Heart right ventricle (tissue), 16 donors: ENCODE measurements around the gene SUPT6H. TPM values are rescaled to one million over a fixed set of nuclear protein-coding genes. Genes with fewer than 3 reads are reported as not detected.
"Not testable (repeated sequence)": the region's sequence is repeated elsewhere in the genome, so short reads cannot be mapped to it uniquely, and the experiment has no call there.

Experiments
- ATAC-seq, 8 donors: fragments of 200-7000 bp; cut with Tn5 transposase; one replicate each; pipeline ENCODE4 v1.9.1; 2020; ENCODE audit warnings: mild to moderate bottlenecking in 8 of 8, moderate library complexity in 8 of 8, moderate number of reproducible peaks in 1 of 8
- DNase-seq, 2 donors: peaks; one replicate each; pipeline ENCODE4 v3.0.0-alpha.2; 2020
- H3K27ac ChIP-seq, 10 donors: fragments of 200-600 bp; sonication (generic) in 2 of 10; one replicate each; pipeline versions ENCODE4 v1.5.0 to v1.8.0; 2020 to 2022; ENCODE audit warnings: mild to moderate bottlenecking in 3 of 10
- H3K27me3 ChIP-seq, 7 donors: fragments of 200-600 bp; one replicate each; pipeline ENCODE4 v1.8.0; 2021 to 2022; ENCODE audit warnings: mild to moderate bottlenecking in 2 of 7
- H3K36me3 ChIP-seq, 9 donors: fragments of 200-600 bp; sonication (generic) in 1 of 9; one replicate each; pipeline versions ENCODE4 v1.5.0 to v1.8.0; 2020 to 2022; ENCODE audit warnings: mild to moderate bottlenecking in 2 of 9
- H3K4me1 ChIP-seq, 9 donors: fragments of 200-600 bp; sonication (generic) in 1 of 9; one replicate each; pipeline versions ENCODE4 v1.5.0 to v1.8.0; 2020 to 2022; ENCODE audit warnings: mild to moderate bottlenecking in 4 of 9
- H3K4me3 ChIP-seq, 10 donors: fragments of 200-600 bp; sonication (generic) in 2 of 10; one replicate each; pipeline versions ENCODE4 v1.5.0 to v1.8.0; 2020 to 2022; ENCODE audit warnings: mild to moderate bottlenecking in 7 of 10, moderate library complexity in 2 of 10
- H3K9me3 ChIP-seq, 11 donors: fragments of 200-600 bp in 10 of 11; sonication (generic) in 2 of 11; one replicate each; pipeline versions ENCODE4 v1.5.0 to v1.8.0; 2013 to 2022; ENCODE audit warnings: mild to moderate bottlenecking in 2 of 11, control low read depth in 1 of 11, moderate library complexity in 1 of 11
- WGBS, 2 donors: extraction: QIAGEN DNeasy Blood & Tissue Kit; methylation state at CpG; one replicate each; pipeline ENCODE4 v1.1.7; 2013; ENCODE audit warnings: inconsistent platforms in 1 of 2; 5-methylcytosine and 5-hydroxymethylcytosine counted together
- intact Hi-C, 10 donors: fragments of 100-400 bp; cut with DNase I; formaldehyde crosslinking; loops; one replicate each; pipeline versions ENCODE4 v1.11.1 to v1.14.2; 2022
- polyA plus RNA-seq, 2 donors: library from polyadenylated mRNA; stranded (reverse); fragments of 200-250 nt; gene quantifications; one replicate each; pipeline ENCODE4 v1.2.3, GENCODE V29; 2013
- total RNA-seq, 10 donors: library from RNA; stranded (reverse); fragmentation: NEBNext Ultra II Directional in 3 of 10; extraction: Animal tissue kit (Norgen Biotek cat#: 25700) in 3 of 10; gene quantifications; one replicate each; pipeline versions ENCODE4 v1.2.1 to v1.2.4, GENCODE V29; 2021 to 2023
- TF ChIP-seq, protein P1 (sequence below), 9 donors: fragments of 200-600 bp; sonication (generic) in 2 of 9; IDR thresholded peaks; one replicate each; pipeline versions ENCODE4 v1.5.0 to v1.8.0; 2021 to 2022; ENCODE audit warnings: antibody characterized with exemption in 9 of 9, mild to moderate bottlenecking in 5 of 9, moderate library complexity in 1 of 9
- donor health status: Arrhythmogenic right ventricular cardiomyopathy.
- donor health status: ischemic (EF 13 %, LVEDD 7.1; RV severe dilation, severe dysfunction).
- donor health status: healthy with polysubstance abuse.
- donor health status: DM: no; HTN: yes; CAD: no.
- donor health status: DM: no; HTN: no; CAD: no.
- donor health status: ischemic (EF 25% LVEDD 6.9; RV normal size, moderate dysfunction).
- donor health status: ischemic (EF 25% LVEDD 5.7; RV mildly dilated, moderate dysfunction).
- donor health status: healthy.
- donor health status: DM: yes; HTN: yes; CAD: no.
- donor health status: Ischemic cardiomyopathy.
- donor health status: ischemic (EF 35%, LVEDD 5.7; RV mildly dilated, moderate dysfunction).
- donor health status: nonischemic (EF 11% LVEDD 7.7; RV severe dilation, severe dysfunction).
- donor health status: DM: yes; HTN: yes; CAD: no.
- donor health status: PGD.
- donor health status: ischemic (EF 29% LVEDD 5.4; RV normal size, mild dysfunction).
- donor health status: nonischemic (EF 23%, LVEDD 6.1; RV moderate dilation, normal function).

SUPT6H gene
- total and polyA plus RNA-seq, 12 donors: 19.3 to 54.1 (median 49.9) TPM

DNA sequence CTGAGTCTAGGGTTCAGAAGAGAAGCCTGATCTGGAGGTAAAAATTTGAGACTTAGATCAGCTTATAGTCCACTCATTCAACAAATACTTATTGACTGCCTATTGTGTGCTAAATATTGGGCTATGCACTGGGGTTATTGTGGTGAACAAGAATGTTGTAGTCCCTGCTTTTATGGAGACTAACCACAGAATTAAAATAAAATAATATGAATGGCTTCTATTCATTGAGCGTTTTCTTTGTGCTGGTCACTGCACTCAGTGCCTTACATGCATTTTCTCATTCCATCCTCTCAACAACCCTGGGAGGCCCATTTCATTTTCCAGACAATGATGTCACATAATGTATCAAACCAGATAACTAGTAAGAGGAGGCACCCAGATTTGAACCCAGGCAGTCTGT is 71.3 kb downstream of the SUPT6H start:
- Histone ChIP-seq H3K9me3 (no peaks in the 10 kb centered on the region), H3K4me1 (peaks cover 0 to 10% (median 0%) of the 10 kb centered on the region in 9 donors), H3K27me3 (no peaks in the 10 kb centered on the region), H3K27ac (no peak overlapping the region), H3K36me3 (no peaks in the 10 kb centered on the region), H3K4me3 (no peak overlapping the region)
- TF ChIP-seq, protein P1, sequence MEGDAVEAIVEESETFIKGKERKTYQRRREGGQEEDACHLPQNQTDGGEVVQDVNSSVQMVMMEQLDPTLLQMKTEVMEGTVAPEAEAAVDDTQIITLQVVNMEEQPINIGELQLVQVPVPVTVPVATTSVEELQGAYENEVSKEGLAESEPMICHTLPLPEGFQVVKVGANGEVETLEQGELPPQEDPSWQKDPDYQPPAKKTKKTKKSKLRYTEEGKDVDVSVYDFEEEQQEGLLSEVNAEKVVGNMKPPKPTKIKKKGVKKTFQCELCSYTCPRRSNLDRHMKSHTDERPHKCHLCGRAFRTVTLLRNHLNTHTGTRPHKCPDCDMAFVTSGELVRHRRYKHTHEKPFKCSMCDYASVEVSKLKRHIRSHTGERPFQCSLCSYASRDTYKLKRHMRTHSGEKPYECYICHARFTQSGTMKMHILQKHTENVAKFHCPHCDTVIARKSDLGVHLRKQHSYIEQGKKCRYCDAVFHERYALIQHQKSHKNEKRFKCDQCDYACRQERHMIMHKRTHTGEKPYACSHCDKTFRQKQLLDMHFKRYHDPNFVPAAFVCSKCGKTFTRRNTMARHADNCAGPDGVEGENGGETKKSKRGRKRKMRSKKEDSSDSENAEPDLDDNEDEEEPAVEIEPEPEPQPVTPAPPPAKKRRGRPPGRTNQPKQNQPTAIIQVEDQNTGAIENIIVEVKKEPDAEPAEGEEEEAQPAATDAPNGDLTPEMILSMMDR (IDR thresholded peaks at IDR 0.05): no peak
- intact Hi-C loops: no loop called here
- ATAC-seq (no peak), DNase-seq (no peak)
- WGBS, 2 donors: 94 to 96% methylated on average over 1 of the region's 1 CpG

DNA sequence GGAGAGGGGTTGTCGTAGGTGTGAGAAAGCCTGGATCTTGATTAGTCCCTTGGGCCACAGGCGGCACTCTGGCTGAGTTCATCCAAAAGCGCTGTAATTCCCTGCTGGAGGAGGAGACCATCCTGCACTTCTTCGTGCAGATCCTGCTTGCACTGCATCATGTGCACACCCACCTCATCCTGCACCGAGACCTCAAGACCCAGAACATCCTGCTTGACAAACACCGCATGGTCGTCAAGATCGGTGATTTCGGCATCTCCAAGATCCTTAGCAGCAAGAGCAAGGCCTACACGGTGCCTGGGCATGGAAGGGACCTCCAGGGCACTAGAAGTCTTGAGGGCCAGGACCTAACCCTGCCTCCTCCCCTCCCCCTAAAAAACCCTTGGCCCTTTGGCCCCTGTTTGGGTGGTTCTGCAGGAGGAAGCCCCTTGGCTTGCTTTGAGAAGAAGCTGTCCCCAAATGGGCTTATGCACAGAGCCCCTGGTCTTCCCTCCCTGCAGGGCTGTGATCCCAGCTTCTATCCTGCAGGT is 72.8 kb downstream of the SUPT6H start:
- Histone ChIP-seq H3K36me3 (no peaks in the 10 kb centered on the region), H3K9me3 (no peaks in the 10 kb centered on the region), H3K4me3 (no peak overlapping the region), H3K27me3 (no peaks in the 10 kb centered on the region), H3K4me1 (peaks cover 0 to under 1% (median 0%) of the 10 kb centered on the region in 9 donors), H3K27ac (no peak overlapping the region)
- 85 to 87% methylated on average over 10 of the region's 10 CpGs for WGBS, 2 donors
- TF ChIP-seq, protein P1 (IDR thresholded peaks at IDR 0.05): no peak
- ATAC-seq (peak in 1 of 8 donors; percentile 8), DNase-seq (no peak)
- intact Hi-C loops: no loop called here

- no peak overlapping the region for H3K27ac ChIP-seq
- 82 to 84% methylated on average over 5 of the region's 5 CpGs for WGBS, 2 donors
- H3K4me3 ChIP-seq: no peak overlapping the region
- DNase-seq (no peak), ATAC-seq (no peak)
- no peaks in the 10 kb centered on the region for H3K4me1 ChIP-seq
- no peaks in the 10 kb centered on the region for H3K9me3 ChIP-seq
- intact Hi-C loops: no loop called here
- H3K27me3 ChIP-seq: no peaks in the 10 kb centered on the region
- TF ChIP-seq, protein P1 (IDR thresholded peaks at IDR 0.05): no peak
- H3K36me3 ChIP-seq: no peaks in the 10 kb centered on the region
Measured at GRCh38 chr17:28735242-28735722, 73.3 kb downstream of the SUPT6H start.

DNA sequence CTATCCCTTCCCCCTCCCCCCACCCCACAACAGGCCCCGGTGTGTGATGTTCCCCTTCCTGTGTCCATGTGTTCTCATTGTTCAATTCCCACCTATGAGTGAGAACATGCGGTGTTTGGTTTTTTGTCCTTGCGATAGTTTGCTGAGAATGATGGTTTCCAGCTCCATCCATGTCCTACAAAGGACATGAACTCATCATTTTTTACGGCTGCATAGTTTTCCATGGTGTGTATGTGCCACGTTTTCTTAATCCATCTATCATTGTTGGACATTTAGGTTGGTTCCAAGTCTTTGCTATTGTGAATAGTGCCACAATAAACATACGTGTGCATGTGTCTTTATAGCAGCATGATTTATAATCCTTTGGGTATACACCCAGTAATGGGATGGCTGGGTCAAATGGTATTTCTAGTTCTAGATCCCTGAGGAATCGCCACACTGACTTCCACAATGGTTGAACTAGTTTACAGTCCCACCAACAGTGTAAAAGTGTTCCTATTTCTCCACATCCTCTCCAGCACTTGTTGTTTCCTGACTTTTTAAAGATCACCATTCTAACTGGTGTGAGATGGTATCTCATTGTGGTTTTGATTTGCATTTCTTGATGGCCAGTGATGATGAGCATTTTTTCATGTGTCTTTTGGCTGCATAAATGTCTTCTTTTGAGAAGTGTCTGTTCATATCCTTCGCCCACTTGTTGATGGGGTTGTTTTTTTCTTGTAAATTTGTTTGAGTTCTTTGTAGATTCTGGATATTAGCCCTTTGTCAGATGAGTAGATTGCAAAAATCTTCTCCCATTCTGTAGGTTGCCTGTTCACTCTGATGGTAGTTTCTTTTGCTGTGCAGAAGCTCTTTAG is 74.1 kb downstream of the SUPT6H start:
- H3K27me3 ChIP-seq, H3K4me1 ChIP-seq, H3K4me3 ChIP-seq, DNase-seq, H3K36me3 ChIP-seq, intact Hi-C loops, H3K9me3 ChIP-seq, H3K27ac ChIP-seq, ATAC-seq: not testable (repeated sequence)
- 93 to 98% methylated on average over 3 to 5 of the region's 8 CpGs for WGBS, 2 donors

- Histone ChIP-seq H3K4me1 (peaks cover 0 to 12% (median 0%) of the 10 kb centered on the region in 9 donors), H3K4me3 (no peak overlapping the region), H3K27ac (no peak overlapping the region), H3K9me3 (no peaks in the 10 kb centered on the region), H3K36me3 (no peaks in the 10 kb centered on the region), H3K27me3 (no peaks in the 10 kb centered on the region)
- ATAC-seq (no peak), DNase-seq (no peak)
- WGBS, 2 donors: 97% methylated on average over 12 of the region's 12 CpGs
- intact Hi-C loops: no loop called here
- TF ChIP-seq, protein P1 (IDR thresholded peaks at IDR 0.05): no peak
Measured at GRCh38 chr17:28737316-28737715, 75.3 kb downstream of the SUPT6H start.
